ENCODE results near the gene SHQ1. TPM values are rescaled to one million over a fixed set of nuclear protein-coding genes. Genes with fewer than 3 reads are reported as not detected.

Gene SHQ1
- polyA plus RNA-seq, 1 experiment: 16.6 TPM

GRCh38 chr3:72836923-72837322 lies 11.3 kb downstream of the SHQ1 start:
- TF ChIP-seq, protein P1, sequence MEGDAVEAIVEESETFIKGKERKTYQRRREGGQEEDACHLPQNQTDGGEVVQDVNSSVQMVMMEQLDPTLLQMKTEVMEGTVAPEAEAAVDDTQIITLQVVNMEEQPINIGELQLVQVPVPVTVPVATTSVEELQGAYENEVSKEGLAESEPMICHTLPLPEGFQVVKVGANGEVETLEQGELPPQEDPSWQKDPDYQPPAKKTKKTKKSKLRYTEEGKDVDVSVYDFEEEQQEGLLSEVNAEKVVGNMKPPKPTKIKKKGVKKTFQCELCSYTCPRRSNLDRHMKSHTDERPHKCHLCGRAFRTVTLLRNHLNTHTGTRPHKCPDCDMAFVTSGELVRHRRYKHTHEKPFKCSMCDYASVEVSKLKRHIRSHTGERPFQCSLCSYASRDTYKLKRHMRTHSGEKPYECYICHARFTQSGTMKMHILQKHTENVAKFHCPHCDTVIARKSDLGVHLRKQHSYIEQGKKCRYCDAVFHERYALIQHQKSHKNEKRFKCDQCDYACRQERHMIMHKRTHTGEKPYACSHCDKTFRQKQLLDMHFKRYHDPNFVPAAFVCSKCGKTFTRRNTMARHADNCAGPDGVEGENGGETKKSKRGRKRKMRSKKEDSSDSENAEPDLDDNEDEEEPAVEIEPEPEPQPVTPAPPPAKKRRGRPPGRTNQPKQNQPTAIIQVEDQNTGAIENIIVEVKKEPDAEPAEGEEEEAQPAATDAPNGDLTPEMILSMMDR (IDR thresholded peaks at IDR 0.05; ENCODE audit: low read depth, low read length): no peak
- Histone ChIP-seq H3K27me3 (ENCODE audit: control insufficient read depth, insufficient read depth, low read length) (no peaks in the 10 kb centered on the region), H3K27ac (ENCODE audit: low read depth, low read length) (no peak overlapping the region), H3K4me3 (ENCODE audit: low read depth, low read length) (no peak overlapping the region), H3K9me3 (ENCODE audit: control insufficient read depth, insufficient read depth, low read length) (no peaks in the 10 kb centered on the region)
- ChIA-PET POLR2A (no interaction called here), CTCF (interaction anchor here (1.2 to 2.2 kb wide), 2 partner anchors 249 to 962 kb away, joined by 4 to 7 read pairs; no protein-coding TSS in a partner anchor)
- no peak for DNase-seq (ENCODE audit: low read depth, low spot score)

DNA sequence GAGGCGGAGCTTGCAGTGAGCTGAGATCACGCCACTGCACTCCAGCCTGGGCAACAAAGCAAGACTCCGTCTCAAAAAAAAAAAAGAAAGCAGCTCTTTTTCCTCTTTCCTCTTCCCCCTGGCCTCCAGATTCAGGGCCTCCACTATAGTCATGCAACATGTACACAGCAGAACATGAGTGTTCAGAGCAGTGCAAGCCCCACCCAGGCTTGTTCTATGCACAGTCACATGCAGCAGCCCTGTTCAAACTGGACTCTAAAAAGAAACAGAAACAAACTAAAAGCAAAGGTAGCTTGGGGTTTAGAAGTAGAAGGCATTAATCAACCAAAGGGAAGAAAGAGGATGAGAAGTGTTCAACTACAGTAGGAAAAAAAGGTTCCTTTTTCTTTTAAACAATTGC lies 11.8 kb downstream of the SHQ1 start:
- TF ChIP-seq, protein P1 (IDR thresholded peaks at IDR 0.05; ENCODE audit: low read depth, low read length): no peak
- CTCF ChIA-PET: interaction anchor here (1.2 to 2.2 kb wide), 2 partner anchors 249 to 961 kb away, joined by 4 to 7 read pairs; no protein-coding TSS in a partner anchor
- Histone ChIP-seq H3K27me3 (ENCODE audit: control insufficient read depth, insufficient read depth, low read length) (no peaks in the 10 kb centered on the region), H3K27ac (ENCODE audit: low read depth, low read length) (no peak overlapping the region), H3K9me3 (ENCODE audit: control insufficient read depth, insufficient read depth, low read length) (no peaks in the 10 kb centered on the region), H3K4me3 (ENCODE audit: low read depth, low read length) (no peak overlapping the region)
- no peak for DNase-seq (ENCODE audit: low read depth, low spot score)
- POLR2A ChIA-PET: interaction anchor here (0.6 kb wide), 1 partner anchor 489 kb away, joined by 3 read pairs; no protein-coding TSS in a partner anchor

DNA sequence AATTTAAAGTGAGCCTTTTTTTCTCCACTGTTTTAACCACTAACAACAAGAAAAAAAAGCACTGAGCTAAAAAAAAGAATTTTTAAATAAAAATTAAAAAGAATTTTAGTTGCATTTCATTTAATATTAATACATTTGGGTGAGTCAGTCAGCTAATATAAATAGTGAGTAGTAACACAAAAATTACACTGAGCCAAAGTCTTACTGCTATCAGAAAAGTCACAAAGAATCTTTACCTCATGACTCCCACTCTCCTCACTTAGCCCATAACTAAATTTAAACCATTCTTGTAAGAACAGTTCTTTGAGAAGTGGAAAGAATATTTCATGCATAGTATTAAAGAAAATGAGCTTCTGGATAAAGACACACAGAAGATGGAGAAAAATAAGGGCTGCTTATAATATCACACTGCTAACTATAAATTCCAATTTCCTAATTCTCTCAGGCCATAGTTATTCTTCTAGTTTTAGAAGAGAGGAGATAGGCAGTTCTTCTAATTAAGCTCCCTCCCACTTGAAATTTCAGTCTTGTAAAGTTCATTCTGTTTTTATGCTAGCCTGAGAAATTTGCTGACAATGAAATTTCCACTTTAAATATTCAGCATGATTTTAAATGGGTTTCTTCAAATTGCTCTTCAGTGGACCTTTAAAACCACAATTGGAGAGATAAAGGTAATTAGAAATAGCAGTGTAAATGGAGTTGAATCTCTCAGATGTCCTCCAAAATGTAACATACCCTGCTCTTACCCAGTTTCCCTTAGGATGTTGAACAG lies 17.6 kb downstream of the SHQ1 start:
- TF ChIP-seq, protein P1 (IDR thresholded peaks at IDR 0.05; ENCODE audit: low read depth, low read length): no peak

DNA sequence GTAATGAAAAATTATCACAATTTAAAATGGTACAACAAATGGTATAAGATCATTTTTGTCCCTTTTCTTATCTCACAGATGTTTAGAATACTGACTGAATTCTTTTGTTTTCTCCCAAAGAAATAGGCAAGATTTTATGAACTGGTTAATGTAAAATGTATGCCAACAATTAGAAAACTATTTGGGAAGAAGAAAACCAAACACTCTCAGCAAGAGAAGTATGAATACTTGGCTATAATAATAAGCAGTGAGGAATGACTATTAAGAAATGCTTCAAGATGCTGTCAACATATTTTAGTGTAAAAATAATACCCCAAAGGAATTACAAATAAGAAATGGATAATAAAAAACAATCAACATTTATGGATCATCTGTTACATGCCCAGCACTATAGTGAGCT lies 18.5 kb downstream of the SHQ1 start:
- no peak overlapping the region for H3K4me3 ChIP-seq (ENCODE audit: low read depth, low read length)

More for the DNA sequence above, 17.6 kb downstream of the SHQ1 start:
- H3K27me3 ChIP-seq (ENCODE audit: control insufficient read depth, insufficient read depth, low read length): no peaks in the 10 kb centered on the region
- DNase-seq (ENCODE audit: low read depth, low spot score): no peak
- H3K27ac ChIP-seq (ENCODE audit: low read depth, low read length): no peak overlapping the region
- CTCF ChIA-PET: interaction anchor here (0.8 to 2.6 kb wide), 4 partner anchors 8 to 1119 kb away, joined by 3 to 14 read pairs (median 6); no protein-coding TSS in a partner anchor
- POLR2A ChIA-PET: interaction anchor here (0.7 kb wide), 1 partner anchor 300 kb away, joined by 4 read pairs; no protein-coding TSS in a partner anchor
- no peaks in the 10 kb centered on the region for H3K9me3 ChIP-seq (ENCODE audit: control insufficient read depth, insufficient read depth, low read length)
- H3K4me3 ChIP-seq (ENCODE audit: low read depth, low read length): no peak overlapping the region

More for the DNA sequence above, 18.5 kb downstream of the SHQ1 start:
- POLR2A ChIA-PET: interaction anchor here (0.7 kb wide), 1 partner anchor 299 kb away, joined by 4 read pairs; no protein-coding TSS in a partner anchor
- TF ChIP-seq, protein P1 (IDR thresholded peaks at IDR 0.05; ENCODE audit: low read depth, low read length): no peak
- CTCF ChIA-PET: no interaction called here
- H3K27me3 ChIP-seq (ENCODE audit: control insufficient read depth, insufficient read depth, low read length): no peaks in the 10 kb centered on the region
- DNase-seq (ENCODE audit: low read depth, low spot score): no peak
- H3K9me3 ChIP-seq (ENCODE audit: control insufficient read depth, insufficient read depth, low read length): no peaks in the 10 kb centered on the region
- H3K27ac ChIP-seq (ENCODE audit: low read depth, low read length): no peak overlapping the region

Measured in AG04450 (cell line).